NCI-H128 (cell line): ENCODE measurements around the gene ATRN.
"Not testable (repeated sequence)": the region's sequence is repeated elsewhere in the genome, so short reads cannot be mapped to it uniquely, and the experiment has no call there.

Experiments used
- DNase-seq: peaks from one replicate; lab custom pipeline; 2025; ENCODE audit not compliant: unreplicated experiment; lab: John Stamatoyannopoulos, UW

Gene ATRN

GRCh38 chr20:3560578-3560977, 89.8 kb downstream of the ATRN start:
- DNase-seq: no peak

GRCh38 chr20:3563133-3563532, 92.3 kb downstream of the ATRN start:
- no peak for DNase-seq

- DNase-seq: peak; percentile 3
These were observed 92.8 kb downstream of the ATRN start for GRCh38 chr20:3563548-3564177.

- DNase-seq: no peak
These were observed 95.0 kb downstream of the ATRN start for GRCh38 chr20:3565851-3566250.

DNA sequence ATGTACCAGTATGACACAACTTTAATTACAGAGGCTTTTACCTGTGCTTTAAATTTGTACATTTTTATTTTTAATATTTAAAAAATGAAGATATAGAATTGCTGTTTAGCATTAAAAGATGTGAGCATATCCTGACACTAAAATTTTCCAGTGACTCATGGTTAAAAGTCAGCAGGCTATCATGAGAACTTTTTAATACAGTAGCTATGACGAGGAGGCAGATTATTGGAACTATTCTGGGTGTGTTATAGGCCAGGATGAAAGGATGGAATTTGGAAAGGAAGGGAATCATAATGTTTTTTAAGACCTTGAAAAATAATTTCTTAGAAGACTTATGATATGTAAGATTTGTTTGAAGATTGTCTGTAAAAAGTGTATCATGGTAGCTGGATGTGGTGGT, 101.3 kb downstream of the ATRN start:
- no peak for DNase-seq

DNA sequence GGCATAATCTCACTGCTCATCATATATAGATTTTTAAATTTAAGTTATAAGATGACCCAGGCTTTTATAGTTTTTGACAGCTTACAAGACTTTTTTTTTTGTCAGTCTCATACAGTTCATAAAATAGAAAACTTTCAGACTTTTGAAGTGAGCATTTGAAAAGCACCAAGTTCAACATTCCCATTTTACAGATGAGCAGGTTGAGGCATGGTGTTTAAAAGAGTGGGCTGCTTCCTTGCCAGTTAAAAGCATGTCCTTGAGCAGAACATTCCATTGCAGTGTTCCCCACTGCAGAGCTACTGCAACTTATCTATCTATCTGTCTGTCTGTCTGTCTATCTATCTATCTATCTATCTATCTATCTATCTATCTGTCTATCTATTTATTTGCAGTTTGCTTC, 105.5 kb downstream of the ATRN start:
- DNase-seq: no peak

DNA sequence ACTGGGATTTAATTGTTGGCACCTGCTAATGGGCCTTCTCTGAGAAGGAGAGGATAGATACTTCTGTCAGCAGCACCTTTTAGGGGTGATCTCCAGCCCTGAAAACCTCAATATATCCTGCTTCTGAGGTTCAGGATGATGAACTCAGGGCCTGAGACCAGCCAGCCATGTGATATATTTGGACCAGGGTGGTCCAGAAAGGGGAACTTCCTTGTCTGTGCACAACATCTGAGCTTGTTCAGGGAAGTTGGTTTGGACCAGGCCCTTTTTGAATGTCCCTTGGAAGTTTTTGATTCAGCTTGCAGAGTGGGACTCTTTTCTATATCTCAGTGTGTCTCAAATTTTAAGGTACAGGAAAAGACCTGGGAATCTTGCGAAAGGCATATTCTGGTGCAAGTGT, 106.5 kb downstream of the ATRN start:
- no peak for DNase-seq

DNA sequence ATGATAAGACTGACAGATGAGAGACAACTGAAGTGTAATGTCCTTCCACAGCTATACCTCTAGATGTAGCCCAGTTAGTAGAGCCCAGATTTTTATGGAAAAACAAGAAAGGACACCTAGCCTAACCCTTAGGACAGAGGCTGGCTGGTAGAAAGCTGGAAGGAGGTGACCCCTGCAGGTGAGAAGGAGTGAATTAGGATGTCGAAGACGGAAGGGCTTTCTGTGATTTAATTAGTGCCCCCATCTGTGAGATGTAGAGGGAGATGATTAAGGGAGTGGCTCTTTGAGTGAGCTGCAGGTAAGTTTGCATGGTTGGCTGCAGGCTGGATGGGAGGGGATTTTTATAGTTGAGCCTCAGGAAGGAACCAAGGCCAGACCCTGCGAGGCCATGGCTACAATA, 109.6 kb downstream of the ATRN start:
- DNase-seq: no peak

DNA sequence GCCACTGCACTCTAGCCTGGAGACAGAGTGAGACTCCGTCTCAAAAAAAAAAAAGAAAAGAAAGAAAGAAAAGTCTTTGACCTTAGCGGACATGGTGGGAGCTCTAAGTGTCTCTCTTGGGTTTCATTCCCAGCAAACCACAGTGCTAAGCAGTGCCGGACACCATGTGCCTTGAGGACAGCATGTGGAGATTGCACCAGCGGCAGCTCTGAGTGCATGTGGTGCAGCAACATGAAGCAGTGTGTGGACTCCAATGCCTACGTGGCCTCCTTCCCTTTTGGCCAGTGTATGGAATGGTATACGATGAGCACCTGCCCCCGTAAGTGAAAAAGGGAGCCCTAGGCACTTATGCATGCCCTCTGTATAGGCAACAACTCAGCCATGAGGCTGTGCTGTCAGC, 112.9 kb downstream of the ATRN start:
- DNase-seq: no peak

DNA sequence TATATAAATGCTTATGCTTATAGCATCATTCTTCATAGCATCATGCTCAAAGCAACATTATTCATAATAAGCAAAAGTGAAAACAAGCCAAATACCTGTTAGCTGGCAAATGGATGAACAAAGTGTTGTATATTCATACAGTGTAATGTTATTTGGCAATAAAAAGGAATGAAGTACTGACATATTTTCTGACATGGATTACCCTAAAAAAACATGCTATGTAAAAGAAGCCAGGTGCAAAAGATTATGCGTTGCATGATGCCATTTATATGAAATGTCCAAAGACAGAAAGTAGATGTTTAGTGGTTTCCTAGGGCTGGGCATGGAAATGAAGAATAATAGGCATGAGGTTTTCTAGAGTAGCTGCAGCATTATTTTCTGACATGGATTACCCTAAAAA, 115.3 kb downstream of the ATRN start:
- no peak for DNase-seq

DNA sequence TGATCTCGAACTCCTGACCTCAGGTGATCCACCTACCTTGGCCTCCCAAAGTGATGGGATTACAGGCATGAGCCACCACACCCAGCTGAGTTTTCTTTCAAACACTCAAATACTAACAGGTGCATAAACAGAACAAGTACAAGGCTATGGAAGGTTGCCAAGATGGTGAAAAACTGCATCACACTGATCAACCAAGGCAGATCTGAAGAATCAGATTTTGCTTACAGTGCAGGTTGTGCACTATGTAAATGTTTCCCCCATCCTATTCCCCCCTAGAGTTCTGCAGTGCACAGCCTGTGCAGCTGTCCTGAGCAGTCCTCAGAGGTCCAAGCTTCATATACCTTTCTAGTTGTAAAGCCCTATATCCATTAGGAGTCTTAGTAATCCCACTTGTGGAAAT, 119.3 kb downstream of the ATRN start:
- no peak for DNase-seq

- DNase-seq: no peak
These were observed 122.1 kb downstream of the ATRN start for GRCh38 chr20:3592931-3593330.

DNA sequence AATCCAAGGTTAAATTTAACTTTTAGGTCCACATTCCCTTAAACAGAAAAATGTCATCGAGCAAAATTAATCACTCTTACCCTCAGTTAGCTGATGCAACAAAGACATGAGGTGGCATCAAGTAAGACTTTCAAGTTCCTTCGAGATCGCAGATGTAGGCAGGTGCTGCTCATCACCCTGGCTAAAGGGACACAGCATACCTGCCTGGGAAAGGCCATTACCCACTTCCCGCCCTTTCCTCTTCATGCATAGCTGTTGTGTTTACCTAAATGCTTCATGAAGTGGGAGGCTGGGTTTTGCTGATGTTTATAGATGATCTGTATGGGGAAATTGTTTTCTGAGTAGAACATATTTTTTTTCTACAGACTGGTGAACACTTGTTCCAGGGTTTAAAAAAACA, 124.7 kb downstream of the ATRN start:
- DNase-seq: no peak

DNA sequence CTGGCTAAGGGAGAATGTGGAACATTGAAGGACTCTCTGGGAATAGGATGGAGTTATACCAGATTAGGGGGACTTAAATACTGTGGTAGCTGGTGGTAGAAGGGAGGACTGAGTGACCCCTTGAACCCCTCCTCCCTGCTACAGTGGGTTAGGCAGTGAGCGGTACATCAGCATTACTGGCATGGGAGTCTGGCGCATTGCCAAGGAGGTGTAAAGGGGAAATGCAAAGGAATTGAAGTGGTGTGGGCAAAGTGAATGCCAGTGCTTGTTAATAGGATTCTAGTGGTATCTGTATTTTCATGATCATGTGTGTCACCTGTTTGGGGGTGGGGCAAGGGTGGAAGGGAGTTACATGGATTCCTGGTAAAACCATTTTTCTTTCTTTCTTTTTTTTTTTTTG, 132.3 kb downstream of the ATRN start:
- no peak for DNase-seq

GRCh38 chr20:3605386-3605886, 134.6 kb downstream of the ATRN start:
- not testable (repeated sequence) for DNase-seq

DNA sequence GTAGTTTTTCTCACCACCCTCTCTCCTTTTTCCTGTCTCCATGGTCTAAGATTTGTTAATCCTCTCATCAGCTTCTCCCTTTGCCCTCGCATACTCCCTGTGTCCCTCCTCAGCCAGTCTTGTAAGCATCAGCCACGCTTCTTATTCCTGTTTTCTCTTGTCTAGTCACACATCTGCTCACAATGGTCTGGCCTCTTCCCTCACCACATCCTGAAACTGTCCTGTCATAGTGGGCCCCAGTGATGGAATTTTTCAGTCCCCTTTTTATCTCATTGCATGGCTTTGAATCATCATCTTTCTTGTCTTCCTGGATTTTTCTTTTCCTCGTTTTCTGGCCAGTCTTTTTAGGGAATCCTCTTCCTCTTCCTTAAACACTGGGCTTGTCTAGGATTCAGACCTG, 135.2 kb downstream of the ATRN start:
- no peak for DNase-seq

- DNase-seq: no peak
These were observed 141.1 kb downstream of the ATRN start for GRCh38 chr20:3611901-3612300.

GRCh38 chr20:3612795-3613572, 142.2 kb downstream of the ATRN start:
- DNase-seq: no peak

GRCh38 chr20:3613821-3614440, 143.1 kb downstream of the ATRN start:
- DNase-seq: no peak

- DNase-seq: no peak
These were observed 143.6 kb downstream of the ATRN start for GRCh38 chr20:3614466-3614865.

- DNase-seq: not testable (repeated sequence)
These were observed 144.5 kb downstream of the ATRN start for GRCh38 chr20:3615171-3615840.

- DNase-seq: no peak
These were observed 145.4 kb downstream of the ATRN start for GRCh38 chr20:3616250-3616649.
